LoVo (cell line): ENCODE results near the gene GPR183.

Experiments used
- DNase-seq: peaks from one replicate; pipeline ENCODE4 v3.0.0-alpha.2; 2016; ENCODE audit warnings: low spot score

Gene GPR183

GRCh38 chr13:99339230-99339721, 32.1 kb upstream of the GPR183 start:
- no peak for DNase-seq

- DNase-seq: no peak
These were observed 28.4 kb upstream of the GPR183 start for GRCh38 chr13:99335603-99336002.

GRCh38 chr13:99335087-99335486, 27.9 kb upstream of the GPR183 start:
- no peak for DNase-seq

- DNase-seq: no peak
These were observed 27.0 kb upstream of the GPR183 start for GRCh38 chr13:99334221-99334620.

GRCh38 chr13:99332456-99332855, 25.3 kb upstream of the GPR183 start:
- DNase-seq: no peak

- DNase-seq: no peak
These were observed 24.7 kb upstream of the GPR183 start for GRCh38 chr13:99331881-99332293.

- no peak for DNase-seq
These were observed 23.7 kb upstream of the GPR183 start for GRCh38 chr13:99330942-99331341.

GRCh38 chr13:99329477-99329876, 22.3 kb upstream of the GPR183 start:
- no peak for DNase-seq

- DNase-seq: no peak
These were observed 20.6 kb upstream of the GPR183 start for GRCh38 chr13:99327761-99328160.

- no peak for DNase-seq
These were observed 19.9 kb upstream of the GPR183 start for GRCh38 chr13:99327126-99327525.

GRCh38 chr13:99326012-99326411, 18.8 kb upstream of the GPR183 start:
- no peak for DNase-seq

- no peak for DNase-seq
These were observed 16.3 kb upstream of the GPR183 start for GRCh38 chr13:99323488-99323887.

- DNase-seq: no peak
These were observed 15.3 kb upstream of the GPR183 start for GRCh38 chr13:99322297-99323103.

GRCh38 chr13:99321709-99322108, 14.5 kb upstream of the GPR183 start:
- DNase-seq: no peak

GRCh38 chr13:99320693-99321481, 13.7 kb upstream of the GPR183 start:
- DNase-seq: peak; percentile 6

- DNase-seq: no peak
These were observed 9.6 kb upstream of the GPR183 start for GRCh38 chr13:99316657-99317256.

GRCh38 chr13:99316224-99316623, 9.0 kb upstream of the GPR183 start:
- DNase-seq: no peak

- DNase-seq: no peak
These were observed 8.0 kb upstream of the GPR183 start for GRCh38 chr13:99315186-99315585.

GRCh38 chr13:99314640-99315176, 7.5 kb upstream of the GPR183 start:
- peak; percentile 18 for DNase-seq

- no peak for DNase-seq
These were observed 6.7 kb upstream of the GPR183 start for GRCh38 chr13:99313941-99314340.

- DNase-seq: no peak
These were observed 6.3 kb upstream of the GPR183 start for GRCh38 chr13:99313501-99313900.

- DNase-seq: no peak
These were observed 5.3 kb upstream of the GPR183 start for GRCh38 chr13:99312493-99312883.
